ENCODE data around the gene ALG2. TPM values are rescaled to one million over a fixed set of nuclear protein-coding genes. Genes with fewer than 3 reads are reported as not detected.

The ALG2 gene
- total and polyA plus RNA-seq, 10 donors = 15.4 to 39.5 (median 26.0) TPM

GRCh38 chr9:99192786-99193465 is 28.8 kb downstream of the ALG2 start:
- Histone ChIP-seq H3K36me3 (no peaks in the 10 kb centered on the region), H3K4me1 (peaks cover 0 to under 1% (median 0%) of the 10 kb centered on the region in 6 donors), H3K27me3 (replicated peaks in 1 of 7) (no peaks in the 10 kb centered on the region), H3K9me3 (no peaks in the 10 kb centered on the region), H3K27ac (no peak overlapping the region), H3K4me3 (no peak overlapping the region)
- TF ChIP-seq CTCF (IDR thresholded peaks at IDR 0.05 in 8 of 11, conservative IDR thresholded peaks at IDR 0.05 in 3 of 11) (no peak), POLR2AphosphoS5 (IDR thresholded peaks at IDR 0.05) (no peak), POLR2A (IDR thresholded peaks at IDR 0.05) (no peak)
- intact Hi-C loops (cut with DNase I; ENCODE audit: low total_unique reads) = no loop called here
- 80 to 90% (median 82%) methylated on average over 5 of the region's 5 CpGs for WGBS, 5 donors
- DNase-seq = no peak

GRCh38 chr9:99190597-99191283 is 31.0 kb downstream of the ALG2 start:
- no peak for TF ChIP-seq POLR2A (IDR thresholded peaks at IDR 0.05)
- TF ChIP-seq CTCF (IDR thresholded peaks at IDR 0.05 in 8 of 11, conservative IDR thresholded peaks at IDR 0.05 in 3 of 11) = no peak
- TF ChIP-seq POLR2AphosphoS5 (IDR thresholded peaks at IDR 0.05) = no peak
- DNase-seq = no peak
- H3K4me3 ChIP-seq = no peak overlapping the region
- peak overlapping the region in 3 of 8 donors; percentile 17 to 51 (median 35) for H3K27ac ChIP-seq
- H3K9me3 ChIP-seq = no peaks in the 10 kb centered on the region
- intact Hi-C loops (cut with DNase I; ENCODE audit: low total_unique reads) = no loop called here
- no peaks in the 10 kb centered on the region for H3K36me3 ChIP-seq
- H3K4me1 ChIP-seq = peaks cover 0 to 16% (median 10%) of the 10 kb centered on the region in 6 donors
- H3K27me3 ChIP-seq (replicated peaks in 1 of 7) = no peaks in the 10 kb centered on the region
- WGBS, 5 donors = 94 to 98% (median 96%) methylated on average over 3 of the region's 3 CpGs

DNA sequence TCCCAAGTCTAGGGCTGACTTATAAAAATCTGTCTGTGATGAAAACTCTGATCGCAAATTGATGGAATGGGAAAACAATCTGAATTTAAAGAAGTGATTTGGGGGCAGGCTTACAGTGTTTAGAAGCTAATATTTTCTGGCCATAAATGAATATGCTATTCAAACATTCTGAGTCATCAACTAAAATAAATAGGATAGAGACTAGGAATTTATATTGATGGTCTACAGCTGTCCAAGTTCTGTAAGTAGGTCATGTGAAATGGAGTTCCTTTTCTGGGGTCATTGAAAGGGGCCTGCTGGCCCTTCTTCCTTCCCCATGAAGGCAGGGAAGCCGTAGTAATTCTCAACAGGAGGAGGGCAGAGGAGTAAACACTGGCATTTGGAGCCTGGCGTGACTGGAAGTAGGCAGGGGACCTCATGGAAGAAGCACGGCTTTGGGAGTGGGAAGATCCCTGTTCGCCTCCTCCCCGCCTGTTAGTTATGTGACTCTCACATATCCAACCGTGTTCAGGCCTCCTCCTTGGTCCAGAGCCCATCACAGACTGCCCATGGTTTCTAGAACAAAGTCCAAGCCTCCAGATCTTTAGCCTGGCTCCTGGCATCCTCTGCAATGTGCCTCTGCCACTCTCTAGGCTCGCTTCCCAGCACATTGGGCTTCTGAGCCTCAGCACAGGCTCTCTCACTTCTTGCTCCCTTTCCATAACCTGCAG is 31.7 kb downstream of the ALG2 start:
- H3K27ac ChIP-seq = peak overlapping the region in 4 of 8 donors; percentile 6 to 51 (median 26)
- peaks cover 0 to 19% (median 12%) of the 10 kb centered on the region in 6 donors for H3K4me1 ChIP-seq
- H3K9me3 ChIP-seq = no peaks in the 10 kb centered on the region
- TF ChIP-seq POLR2A (IDR thresholded peaks at IDR 0.05) = no peak
- no peak for TF ChIP-seq CTCF (IDR thresholded peaks at IDR 0.05 in 8 of 11, conservative IDR thresholded peaks at IDR 0.05 in 3 of 11)
- no peak for TF ChIP-seq POLR2AphosphoS5 (IDR thresholded peaks at IDR 0.05)
- no peaks in the 10 kb centered on the region for H3K36me3 ChIP-seq
- 71 to 86% (median 78%) methylated on average over 8 of the region's 8 CpGs for WGBS, 5 donors
- no peaks in the 10 kb centered on the region for H3K27me3 ChIP-seq (replicated peaks in 1 of 7)
- no peak overlapping the region for H3K4me3 ChIP-seq
- DNase-seq = no peak
- intact Hi-C loops (cut with DNase I; ENCODE audit: low total_unique reads) = no loop called here

DNA sequence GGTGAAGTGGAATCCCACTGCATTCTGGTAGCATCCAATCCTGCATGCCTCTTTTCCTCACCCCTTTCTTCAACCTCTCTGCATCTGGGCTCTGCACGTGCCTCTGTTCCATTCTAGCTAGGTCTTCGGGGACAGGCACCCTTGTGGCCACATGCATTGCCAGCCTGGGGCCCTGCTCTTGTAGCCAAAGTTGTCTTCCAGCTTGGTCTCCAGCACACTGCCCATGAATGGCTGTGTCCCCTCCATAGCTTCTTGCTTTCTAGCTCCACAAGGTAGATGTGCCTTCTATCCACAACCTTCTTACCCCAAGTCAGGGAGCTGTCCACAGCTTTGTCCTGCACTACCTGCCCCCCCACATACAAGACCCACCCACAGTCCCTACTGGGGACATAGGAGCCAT is 32.6 kb downstream of the ALG2 start:
- no peak for DNase-seq
- intact Hi-C loops (cut with DNase I; ENCODE audit: low total_unique reads) = no loop called here
- Histone ChIP-seq H3K36me3 (no peaks in the 10 kb centered on the region), H3K9me3 (no peaks in the 10 kb centered on the region), H3K4me1 (peaks cover 8 to 28% (median 21%) of the 10 kb centered on the region in 6 donors), H3K27me3 (replicated peaks in 1 of 7) (no peaks in the 10 kb centered on the region), H3K4me3 (no peak overlapping the region), H3K27ac (peak overlapping the region in 1 of 8 donors; percentile 17)
- TF ChIP-seq POLR2AphosphoS5 (IDR thresholded peaks at IDR 0.05) = no peak
- no peak for TF ChIP-seq POLR2A (IDR thresholded peaks at IDR 0.05)
- TF ChIP-seq CTCF (IDR thresholded peaks at IDR 0.05 in 8 of 11, conservative IDR thresholded peaks at IDR 0.05 in 3 of 11) = no peak
- WGBS, 5 donors = 58 to 93% (median 89%) methylated on average over 2 of the region's 2 CpGs

Measured in spleen (tissue), 11 donors.